Suprapubic skin (tissue), 3 donors: ENCODE results near the gene KIF21B.

ENCODE experiments used
- CTCF ChIP-seq, 2 donors: fragments of 200-600 bp in 1 of 2; fragments of 450-650 bp in 1 of 2; sonication (generic) in 1 of 2; IDR thresholded peaks; one replicate each; pipeline ENCODE4 v1.5.1; 2016 to 2019; ENCODE audit warnings: antibody characterized with exemption in 2 of 2, mild to moderate bottlenecking in 1 of 2, moderate library complexity in 1 of 2
- EP300 ChIP-seq: sonication (generic); formaldehyde crosslinking; IDR thresholded peaks from one replicate; pipeline ENCODE4 v1.6.1; 2017; ENCODE audit warnings: antibody characterized with exemption
- POLR2A ChIP-seq, 2 donors: fragments of 450-650 bp; IDR thresholded peaks; one replicate each; pipeline ENCODE4 v1.6.1; 2017; ENCODE audit warnings: antibody characterized with exemption in 2 of 2, mild to moderate bottlenecking in 2 of 2, moderate library complexity in 2 of 2

GRCh38 chr1:201016211-201016651 lies 7.3 kb downstream of the KIF21B start:
- TF ChIP-seq CTCF (IDR thresholded peaks at IDR 0.05) (no peak), POLR2A (IDR thresholded peaks at IDR 0.05) (no peak), EP300 (no peak)
